Measurements from ENCODE around the gene LAMP2.
A peak's percentile ranks its signal among the peaks of the same experiment; 100 is the strongest.
"Not testable (repeated sequence)": the region's sequence is repeated elsewhere in the genome, so short reads cannot be mapped to it uniquely, and the experiment has no call there.

Gene LAMP2

DNA sequence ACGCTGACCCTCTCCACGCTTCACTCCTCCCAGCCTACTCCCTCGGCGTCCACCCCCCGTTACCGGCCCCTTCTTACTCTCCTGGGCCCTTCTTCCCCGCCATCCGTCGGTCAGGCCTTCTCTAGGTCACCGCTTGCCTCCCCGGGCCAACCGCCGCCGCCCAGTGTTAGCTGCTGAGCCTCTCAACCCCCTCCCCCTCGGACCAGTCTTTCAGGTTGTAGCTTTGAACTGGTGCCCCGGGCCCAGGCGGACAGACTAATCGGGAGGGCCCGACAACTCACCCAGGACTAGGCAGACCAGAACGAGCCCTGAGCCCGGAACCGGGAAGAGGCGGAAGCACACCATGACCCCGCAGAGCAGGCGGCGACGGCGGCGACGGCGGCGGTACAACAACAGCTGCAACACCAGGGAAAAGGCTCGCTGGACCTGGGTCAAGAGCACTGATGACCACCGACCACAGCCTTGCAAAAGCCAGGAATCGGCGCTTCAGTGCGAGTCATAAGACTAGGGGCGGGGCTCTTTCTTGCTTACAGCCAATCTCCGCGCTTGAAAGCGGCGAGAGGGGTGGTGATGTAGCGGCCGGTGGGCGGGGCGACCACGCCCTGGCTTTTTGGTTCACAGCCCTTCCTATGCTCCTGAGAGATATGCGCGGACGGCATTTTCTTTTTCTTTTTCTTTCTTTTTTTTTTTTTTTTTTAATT lies at the start of gene LAMP2:
Gene LAMP2, minus strand, starts transcription at position 472 of the 701 bp plus-strand sequence. Its CDS starts 127 bp downstream, at position 345.
- DNase-seq, result peak; percentile 95

DNA sequence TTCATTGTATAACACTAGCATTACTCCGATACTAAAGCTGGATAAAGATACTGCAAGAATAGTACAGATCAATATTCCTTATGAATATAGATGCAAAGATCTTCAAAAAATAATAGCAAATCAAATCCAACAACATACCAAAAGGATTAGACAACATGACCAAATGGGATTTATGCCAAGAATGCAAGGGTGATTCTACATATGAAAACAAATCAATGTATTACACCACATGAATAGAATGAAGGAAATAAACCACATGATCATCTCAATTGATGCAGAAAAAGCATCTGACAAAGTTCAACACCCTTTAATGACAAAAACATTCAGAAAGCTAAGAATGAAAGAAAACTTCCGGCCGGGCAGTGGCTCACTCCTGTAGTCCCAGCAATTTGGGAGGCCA lies 48.8 kb upstream of the LAMP2 start:
- no peak for DNase-seq

DNA sequence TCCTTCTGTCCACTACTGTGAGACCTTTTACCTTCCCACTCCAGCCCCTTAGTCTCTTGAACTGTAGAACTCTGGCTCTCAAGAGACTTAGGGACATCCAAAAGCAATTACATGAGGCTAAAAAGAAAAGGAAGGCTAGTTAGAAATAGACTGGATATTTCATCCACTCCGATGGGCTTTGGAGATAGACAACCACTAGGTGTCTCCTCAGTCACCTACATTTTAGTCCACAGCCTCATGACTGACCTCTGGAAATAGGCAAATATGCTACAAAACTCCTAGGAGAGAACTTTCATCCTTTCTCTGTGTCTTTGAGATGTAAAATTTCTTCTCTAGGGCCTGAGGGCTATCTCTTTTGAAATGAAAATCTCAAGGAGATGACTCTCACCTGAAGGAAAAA lies 45.1 kb upstream of the LAMP2 start:
- no peak for DNase-seq

- DNase-seq, result no peak
These were observed 43.5 kb upstream of the LAMP2 start for GRCh38 chrX:120512627-120513026.

DNA sequence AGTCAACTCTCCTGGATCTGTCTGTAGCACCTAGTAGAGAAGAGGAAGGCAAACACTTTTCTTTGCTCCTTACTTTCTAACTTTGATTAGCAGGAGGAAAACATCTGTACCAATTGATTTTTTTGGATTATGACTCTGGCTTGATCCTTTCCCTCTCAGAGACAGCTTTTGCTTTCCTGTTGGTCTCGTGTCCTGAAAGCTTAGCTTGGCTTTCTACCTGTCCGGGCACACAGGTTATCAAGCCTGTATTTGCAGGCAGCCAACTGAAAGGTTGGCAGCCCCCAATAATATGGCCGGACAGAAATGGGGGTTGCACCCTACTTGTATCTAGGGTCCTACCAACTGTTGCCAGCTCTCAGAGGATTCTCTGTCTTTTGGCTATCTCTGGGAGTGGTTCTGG lies 43.1 kb upstream of the LAMP2 start:
- no peak for DNase-seq

DNA sequence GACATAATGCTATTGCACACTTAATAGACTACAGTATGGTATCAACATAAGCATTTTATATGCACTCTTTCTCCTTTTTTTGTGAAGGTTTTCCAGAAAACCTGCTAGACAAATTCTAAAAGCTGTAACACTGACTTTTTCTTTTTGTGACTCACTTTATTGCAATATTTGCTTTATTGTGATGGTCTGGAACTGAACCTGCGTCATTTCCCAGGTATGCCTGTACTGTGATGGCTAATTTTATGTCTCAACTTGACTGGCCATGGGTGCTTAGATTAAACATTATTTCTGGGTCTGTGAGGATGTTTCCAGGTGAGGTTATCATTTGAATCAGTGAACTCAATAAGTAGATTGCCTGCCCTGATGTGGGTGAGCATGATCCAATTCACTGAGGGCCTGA lies 35.5 kb upstream of the LAMP2 start:
- no peak for DNase-seq

- DNase-seq, result no peak
These were observed 30.4 kb upstream of the LAMP2 start for GRCh38 chrX:120499301-120500072.

GRCh38 chrX:120490119-120490518 lies 21.0 kb upstream of the LAMP2 start:
- not testable (repeated sequence) for DNase-seq

GRCh38 chrX:120486786-120487185 lies 17.7 kb upstream of the LAMP2 start:
- no peak for DNase-seq

- peak; percentile 90 for DNase-seq
These were observed 16.8 kb upstream of the LAMP2 start for GRCh38 chrX:120485638-120486520.

DNA sequence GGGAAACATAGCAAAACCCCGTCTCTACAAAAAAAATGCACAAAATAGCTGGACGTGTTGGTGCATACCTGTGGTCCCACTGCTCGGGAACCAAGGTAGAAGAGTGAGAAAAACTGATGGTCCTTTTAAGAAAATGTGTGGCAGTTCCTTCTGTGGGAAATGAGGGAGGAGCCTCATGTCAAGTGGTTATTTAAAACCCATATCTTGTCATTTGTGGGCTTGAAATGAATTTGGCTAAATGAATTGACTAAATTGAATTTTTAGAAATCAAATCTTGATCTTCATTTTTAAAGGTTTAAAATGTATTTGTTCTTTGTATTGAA lies 16.2 kb upstream of the LAMP2 start:
- no peak for DNase-seq

GRCh38 chrX:120477453-120477852 lies 8.4 kb upstream of the LAMP2 start:
- no peak for DNase-seq

DNA sequence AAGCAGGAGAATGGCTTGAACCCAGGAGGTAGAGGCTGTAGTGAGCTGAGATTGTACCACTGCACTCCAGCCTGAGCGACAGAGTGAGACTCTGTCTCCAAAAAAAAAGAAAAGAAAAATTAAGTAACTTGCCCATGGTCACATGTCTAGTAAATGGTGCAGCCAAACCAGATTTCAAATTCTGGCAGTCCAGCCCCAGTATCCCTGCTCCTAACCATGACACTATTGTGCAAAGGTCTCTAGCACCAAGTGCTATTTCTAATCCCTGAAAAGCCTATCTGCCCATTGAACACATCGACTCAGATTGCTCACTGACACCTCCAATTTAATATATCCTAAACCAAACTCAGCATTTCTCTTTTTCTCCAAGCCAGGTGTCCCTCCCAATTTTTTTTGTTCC lies 7.6 kb upstream of the LAMP2 start:
- DNase-seq, result no peak

GRCh38 chrX:120475447-120475846 lies 6.4 kb upstream of the LAMP2 start:
- peak; percentile 8 for DNase-seq

DNA sequence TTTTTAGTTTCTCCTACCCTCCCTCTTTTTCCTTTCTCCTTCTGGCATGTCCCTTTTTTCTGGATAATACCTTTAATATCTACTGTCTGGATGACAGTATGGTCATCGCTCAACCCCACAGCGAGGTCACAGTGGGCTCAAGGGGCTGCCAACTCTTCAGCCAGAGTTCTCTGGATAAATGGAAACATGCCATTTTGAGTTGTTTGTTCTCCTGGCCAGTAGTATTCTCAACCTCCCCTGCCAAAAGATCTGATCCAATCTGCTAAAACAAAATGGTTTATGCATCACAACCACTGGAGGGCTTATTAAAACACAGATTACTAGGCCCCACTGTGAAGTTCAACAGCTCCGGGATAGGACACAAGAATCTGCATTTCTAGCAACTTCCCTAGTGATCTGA lies 5.0 kb upstream of the LAMP2 start:
- no peak for DNase-seq

- not testable (repeated sequence) for DNase-seq
These were observed 561 bp upstream of the LAMP2 start for GRCh38 chrX:120469657-120470056.

- no peak for DNase-seq
These were observed 644 bp downstream of the LAMP2 start for GRCh38 chrX:120468479-120468824.

DNA sequence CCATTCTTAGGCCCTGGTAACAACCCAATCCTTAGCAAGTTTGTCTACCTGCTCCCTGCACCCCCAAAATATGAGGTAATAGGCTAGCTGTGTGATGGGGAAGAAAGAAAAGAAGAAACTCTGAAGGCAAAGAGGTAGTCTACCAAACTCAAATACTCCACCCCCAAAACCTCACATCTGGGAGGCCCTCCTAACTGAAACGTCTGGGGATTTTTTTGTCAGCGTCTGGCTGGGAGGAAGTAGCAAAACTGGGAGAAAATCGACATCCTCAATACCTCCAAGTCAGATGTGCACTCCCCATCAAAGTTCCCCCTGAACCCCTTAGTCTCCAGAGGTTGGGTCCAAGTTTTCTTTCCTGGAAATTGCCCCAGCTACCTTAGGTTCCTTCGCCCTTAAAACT lies 1.0 kb downstream of the LAMP2 start:
- DNase-seq, result no peak

DNA sequence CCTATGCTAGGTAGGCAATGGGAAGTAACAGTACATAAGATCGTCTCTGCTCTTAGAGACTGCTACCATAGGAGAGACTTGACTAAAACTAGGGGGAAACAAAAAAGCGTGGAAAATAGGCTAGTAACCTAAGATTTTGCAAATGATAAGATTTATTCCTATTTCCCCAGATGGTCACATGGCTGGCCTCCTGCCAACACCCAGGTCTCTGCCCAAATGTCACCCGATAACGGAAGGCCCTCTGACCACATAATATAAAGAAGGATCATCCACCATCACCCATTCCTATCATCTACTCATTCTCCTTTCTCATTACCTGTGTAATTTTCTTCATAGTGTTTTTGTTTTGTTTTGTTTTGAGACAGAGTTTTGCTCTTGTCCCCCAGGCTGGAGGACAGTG lies 4.7 kb downstream of the LAMP2 start:
- no peak for DNase-seq

GRCh38 chrX:120463241-120463640 lies 5.9 kb downstream of the LAMP2 start:
- no peak for DNase-seq

GRCh38 chrX:120462370-120462769 lies 6.7 kb downstream of the LAMP2 start:
- DNase-seq, result no peak

DNA sequence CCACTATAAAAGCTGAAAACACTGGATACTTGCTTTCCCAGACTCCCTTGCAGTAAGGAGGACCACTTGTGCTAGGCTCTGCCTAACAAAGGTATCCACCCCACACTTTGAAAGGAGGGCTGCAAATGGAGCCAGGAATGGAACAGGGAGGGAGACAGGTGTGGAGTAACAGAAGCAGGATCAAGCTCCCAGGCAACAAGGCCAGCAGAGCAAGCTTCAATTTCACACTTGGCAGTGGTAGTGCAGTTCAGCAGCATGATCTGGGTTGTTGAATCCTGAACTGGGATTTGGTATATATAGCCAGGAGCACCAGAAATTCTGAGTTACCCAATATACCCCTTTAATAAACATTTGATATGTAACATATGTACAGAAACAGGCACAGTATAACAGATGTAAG lies 9.8 kb downstream of the LAMP2 start:
- DNase-seq, result no peak

DNA sequence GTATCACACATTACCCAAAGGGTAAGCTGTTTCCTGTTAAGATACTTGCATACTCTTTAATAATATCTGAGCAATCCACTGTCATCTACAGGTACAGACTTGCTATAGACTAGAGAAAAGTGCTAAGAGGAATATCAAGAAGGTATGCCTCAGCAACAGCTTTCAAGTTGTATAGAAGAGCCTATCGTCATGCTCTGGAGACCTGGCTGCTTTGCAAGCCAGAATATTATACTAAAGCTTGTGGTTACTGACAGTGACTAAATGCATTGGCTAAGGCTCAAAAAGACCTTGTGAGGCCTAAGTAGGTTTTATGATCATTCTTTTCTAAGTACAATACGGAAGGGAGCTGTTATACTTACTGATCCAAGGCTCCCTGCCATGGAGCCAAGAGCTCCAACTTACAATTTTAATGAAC lies 11.3 kb downstream of the LAMP2 start:
- no peak for DNase-seq

DNA sequence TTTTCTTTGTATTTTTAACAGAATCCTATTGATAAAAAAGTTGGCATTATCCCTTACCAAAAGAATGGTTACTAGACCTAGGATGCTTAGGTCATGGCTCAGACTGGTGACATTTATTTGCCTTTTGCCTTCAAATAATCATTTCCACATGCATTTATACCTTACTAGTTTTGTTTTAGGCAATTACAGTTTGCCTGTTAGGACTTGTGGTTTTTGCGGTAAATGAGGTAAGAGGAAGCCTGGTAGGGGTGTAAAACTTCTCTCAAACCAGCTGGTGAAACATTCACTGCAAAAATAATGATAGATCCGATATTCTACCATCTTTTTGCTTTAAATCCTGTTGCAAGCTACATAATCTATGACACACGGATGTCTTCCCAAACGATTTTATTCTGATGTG lies 12.1 kb downstream of the LAMP2 start:
- DNase-seq, result no peak
